ENCODE results near the gene MYH2. TPM values are rescaled to one million over a fixed set of nuclear protein-coding genes. Genes with fewer than 3 reads are reported as not detected.

Gene MYH2
- total RNA-seq, 4 donors from 2014 or later: 0.68 TPM; not detected in 3

- no peak overlapping the region for H3K4me3 ChIP-seq
- intact Hi-C loops (cut with DNase I; ENCODE audit: low total_unique reads): no loop called here
- no peak overlapping the region for H3K27ac ChIP-seq
- no peak for DNase-seq
- H3K4me1 ChIP-seq: no peaks in the 10 kb centered on the region
- in situ Hi-C loops (cut with MboI; ENCODE audit: low pct_ligation_motif_present in 1 of 4, low pct_unique_long_range_greater_than_20kb in 1 of 4, low sequenced_read_pairs in 3 of 4): loop anchor here in 1 of 4 donors (25.0 kb wide), 1 partner anchor 96 kb away; no protein-coding TSS in a partner anchor
- H3K9me3 ChIP-seq: no peaks in the 10 kb centered on the region
- no peaks in the 10 kb centered on the region for H3K36me3 ChIP-seq
- TF ChIP-seq EP300 (IDR thresholded peaks at IDR 0.05; ENCODE audit: low read depth): no peak
- TF ChIP-seq POLR2A (IDR thresholded peaks at IDR 0.05): no peak
- no peak for TF ChIP-seq CTCF (IDR thresholded peaks at IDR 0.05)
- TF ChIP-seq POLR2AphosphoS5 (IDR thresholded peaks at IDR 0.05): no peak
- no peaks in the 10 kb centered on the region for H3K27me3 ChIP-seq
Observed at GRCh38 chr17:10516638-10517037, 32.8 kb downstream of the MYH2 start.

GRCh38 chr17:10516065-10516464 lies 33.4 kb downstream of the MYH2 start:
- Histone ChIP-seq H3K27me3 (no peaks in the 10 kb centered on the region), H3K4me3 (no peak overlapping the region), H3K9me3 (no peaks in the 10 kb centered on the region), H3K36me3 (no peaks in the 10 kb centered on the region), H3K4me1 (no peaks in the 10 kb centered on the region), H3K27ac (no peak overlapping the region)
- TF ChIP-seq CTCF (IDR thresholded peaks at IDR 0.05): no peak
- TF ChIP-seq POLR2AphosphoS5 (IDR thresholded peaks at IDR 0.05): no peak
- no peak for TF ChIP-seq EP300 (IDR thresholded peaks at IDR 0.05; ENCODE audit: low read depth)
- TF ChIP-seq POLR2A (IDR thresholded peaks at IDR 0.05): no peak
- WGBS, 2 donors (ENCODE audit: low coverage in 1 of 2): 83% methylated on average over 7 of the region's 7 CpGs; no CpG with 5 or more reads in 1 of the 2 donors
- DNase-seq: no peak
- intact Hi-C loops (cut with DNase I; ENCODE audit: low total_unique reads) (no loop called here), in situ Hi-C loops (cut with MboI; ENCODE audit: low pct_ligation_motif_present in 1 of 4, low pct_unique_long_range_greater_than_20kb in 1 of 4, low sequenced_read_pairs in 3 of 4) (loop anchor here in 1 of 4 donors (25.0 kb wide), 1 partner anchor 96 kb away; no protein-coding TSS in a partner anchor)

GRCh38 chr17:10513299-10514067 lies 36.0 kb downstream of the MYH2 start:
- TF ChIP-seq CTCF (IDR thresholded peaks at IDR 0.05): no peak
- in situ Hi-C loops (cut with MboI; ENCODE audit: low pct_ligation_motif_present in 1 of 4, low pct_unique_long_range_greater_than_20kb in 1 of 4, low sequenced_read_pairs in 3 of 4) (loop anchor here in 1 of 4 donors (25.0 kb wide), 1 partner anchor 99 kb away; no protein-coding TSS in a partner anchor), intact Hi-C loops (cut with DNase I; ENCODE audit: low total_unique reads) (loop anchor here (1.0 kb wide), 1 partner anchor 16 kb away; no protein-coding TSS in a partner anchor)
- DNase-seq: no peak
- no peaks in the 10 kb centered on the region for H3K36me3 ChIP-seq
- H3K27ac ChIP-seq: no peak overlapping the region
- no peaks in the 10 kb centered on the region for H3K4me1 ChIP-seq
- H3K27me3 ChIP-seq: no peaks in the 10 kb centered on the region
- no peaks in the 10 kb centered on the region for H3K9me3 ChIP-seq
- WGBS, 2 donors (ENCODE audit: low coverage in 1 of 2): 77 to 89% methylated on average over 5 to 6 of the region's 6 CpGs
- no peak overlapping the region for H3K4me3 ChIP-seq

GRCh38 chr17:10512856-10513255 lies 36.6 kb downstream of the MYH2 start:
- in situ Hi-C loops (cut with MboI; ENCODE audit: low pct_ligation_motif_present in 1 of 4, low pct_unique_long_range_greater_than_20kb in 1 of 4, low sequenced_read_pairs in 3 of 4): loop anchor here in 1 of 4 donors (25.0 kb wide), 1 partner anchor 99 kb away; no protein-coding TSS in a partner anchor
- Histone ChIP-seq H3K27ac (no peak overlapping the region), H3K4me1 (no peaks in the 10 kb centered on the region), H3K4me3 (no peak overlapping the region), H3K27me3 (no peaks in the 10 kb centered on the region), H3K36me3 (no peaks in the 10 kb centered on the region), H3K9me3 (no peaks in the 10 kb centered on the region)
- intact Hi-C loops (cut with DNase I; ENCODE audit: low total_unique reads): no loop called here
- no peak for DNase-seq
- 56 to 71% methylated on average over 2 of the region's 2 CpGs for WGBS, 2 donors (ENCODE audit: low coverage in 1 of 2)
- TF ChIP-seq POLR2AphosphoS5 (IDR thresholded peaks at IDR 0.05) (no peak), CTCF (IDR thresholded peaks at IDR 0.05) (no peak), POLR2A (IDR thresholded peaks at IDR 0.05) (no peak), EP300 (IDR thresholded peaks at IDR 0.05; ENCODE audit: low read depth) (no peak)

Data from transverse colon (tissue), 4 donors.